B cell (primary cell): Measurements from ENCODE around the gene CNKSR3. TPM values are rescaled to one million over a fixed set of nuclear protein-coding genes. Genes with fewer than 3 reads are reported as not detected.

Experiments used
- ATAC-seq: fragments of 200-7000 bp; cut with Tn5 transposase; one replicate; pipeline ENCODE4 v1.10.0; 2021; ENCODE audit warnings: low read depth, mild to moderate bottlenecking, moderate number of reproducible peaks, moderate library complexity
- CTCF ChIA-PET: fragments of 350-600 bp; sonication (Branson Sonifier 250); formaldehyde crosslinking; loops from one replicate; lab custom pipeline; 2021; ENCODE audit warnings: antibody characterized with exemption, inconsistent platforms; lab: Charles Lee
- POLR2A ChIA-PET: fragments of 350-600 bp; sonication (Branson Sonifier 250); formaldehyde crosslinking; loops from one replicate; lab custom pipeline; 2021; ENCODE audit warnings: antibody characterized with exemption; lab: Charles Lee
- DNase-seq: peaks from one replicate; pipeline ENCODE4 v3.0.0; 2013
- H2AFZ ChIP-seq: 2 replicates; pipeline ENCODE4 v1.6.1; 2012; ENCODE audit warnings: mild to moderate bottlenecking, low read depth, low read length; ENCODE audit not compliant: insufficient read depth, poor library complexity, severe bottlenecking
- H3K27ac ChIP-seq, 2 donors: 1 replicate in 1 of 2; 2 replicates in 1 of 2; pipeline ENCODE4 v1.5.1; 2012 to 2013; ENCODE audit warnings: low read length in 2 of 2, mild to moderate bottlenecking in 2 of 2, moderate library complexity in 1 of 2
- H3K27me3 ChIP-seq, 4 experiments: fragments of 200-600 bp in 1 of 4; sonication (generic) in 1 of 4; replicated peaks in 1 of 4; 1 replicate in 2 of 4; 2 replicates in 2 of 4; pipeline versions ENCODE4 v1.6.1 to v1.7.0; 2013 to 2016; ENCODE audit warnings: low read length in 3 of 4, mild to moderate bottlenecking in 2 of 4, mixed read lengths in 1 of 4, moderate library complexity in 1 of 4; ENCODE audit not compliant: insufficient read depth in 4 of 4, control insufficient read depth in 3 of 4; ENCODE audit errors: control extremely low read depth in 1 of 4
- H3K36me3 ChIP-seq, 2 experiments: replicated peaks in 1 of 2; 1 replicate in 1 of 2; 2 replicates in 1 of 2; pipeline versions ENCODE4 v1.6.1 to v1.7.1; 2013; ENCODE audit warnings: low read length in 1 of 2; ENCODE audit not compliant: insufficient read depth in 2 of 2, control insufficient read depth in 1 of 2; ENCODE audit errors: control extremely low read depth in 1 of 2, extremely low read depth in 1 of 2
- H3K4me1 ChIP-seq, 2 donors: fragments of 200-600 bp in 1 of 2; sonication (generic) in 1 of 2; 1 replicate in 1 of 2; 2 replicates in 1 of 2; pipeline versions ENCODE4 v1.5.1 to v1.6.1; 2013 to 2017; ENCODE audit warnings: low read length in 2 of 2; ENCODE audit not compliant: control insufficient read depth in 2 of 2, insufficient read depth in 2 of 2
- H3K4me2 ChIP-seq: replicated peaks from 2 replicates; pipeline ENCODE3; 2012; ENCODE audit warnings: mild to moderate bottlenecking, low read depth, low read length; ENCODE audit not compliant: poor library complexity, severe bottlenecking
- H3K4me3 ChIP-seq, 5 experiments: fragments of 200-600 bp in 1 of 5; sonication (generic) in 1 of 5; 1 replicate in 3 of 5; 2 replicates in 2 of 5; pipeline versions ENCODE4 v1.5.1 to v1.7.0; 2011 to 2016; ENCODE audit warnings: low read length in 4 of 5, mild to moderate bottlenecking in 4 of 5, low read depth in 2 of 5, control low read depth in 1 of 5, moderate library complexity in 1 of 5; ENCODE audit not compliant: insufficient read depth in 1 of 5; ENCODE audit errors: control extremely low read depth in 1 of 5, extremely low read depth in 1 of 5
- H3K79me2 ChIP-seq: fragments of 200-600 bp; sonication (generic); one replicate; pipeline ENCODE4 v1.6.0; 2016; ENCODE audit warnings: low read length; ENCODE audit not compliant: control insufficient read depth, insufficient read depth
- H3K9ac ChIP-seq: fragments of 200-600 bp; sonication (generic); 2 replicates; pipeline ENCODE4 v1.6.1; 2017; ENCODE audit warnings: mild to moderate bottlenecking, low read length, moderate library complexity
- H3K9me3 ChIP-seq, 3 donors: one replicate each; pipeline versions ENCODE4 v1.6.1 to v1.7.1; 2013; ENCODE audit warnings: low read length in 2 of 3; ENCODE audit not compliant: control insufficient read depth in 2 of 3, insufficient read depth in 1 of 3; ENCODE audit errors: control extremely low read depth in 1 of 3
- H4K20me1 ChIP-seq: 2 replicates; pipeline ENCODE4 v1.6.0; 2012; ENCODE audit warnings: mild to moderate bottlenecking, low read length; ENCODE audit not compliant: insufficient read depth, control insufficient read depth, poor library complexity, severe bottlenecking
- H3K27ac Mint-ChIP-seq: one replicate; pipeline ENCODE4 v1.8.0; 2021; ENCODE audit warnings: mixed read lengths
- H3K27me3 Mint-ChIP-seq: one replicate; pipeline ENCODE4 v1.8.0; 2021; ENCODE audit warnings: mixed read lengths
- H3K4me1 Mint-ChIP-seq: one replicate; pipeline ENCODE4 v1.8.0; 2021; ENCODE audit warnings: mixed read lengths
- H3K4me3 Mint-ChIP-seq: one replicate; pipeline ENCODE4 v1.8.0; 2021; ENCODE audit warnings: mixed read lengths
- H3K9me3 Mint-ChIP-seq: one replicate; pipeline ENCODE4 v1.8.0; 2022; ENCODE audit warnings: mixed read lengths; ENCODE audit not compliant: insufficient read depth
- EZH2 ChIP-seq: IDR thresholded peaks from 2 replicates; pipeline ENCODE4 v1.6.1; 2012; ENCODE audit warnings: borderline replicate concordance, low read depth, mild to moderate bottlenecking, moderate library complexity, low read length; ENCODE audit not compliant: insufficient read depth, poor library complexity, severe bottlenecking
- WGBS: methylation state at CpG from one replicate; pipeline ENCODE4 v1.1.5; 2013; ENCODE audit warnings: missing lambda C conversion rate; ENCODE audit not compliant: insufficient coverage; 5-methylcytosine and 5-hydroxymethylcytosine counted together
- intact Hi-C: fragments of 100-400 bp; cut with micrococcal nuclease; formaldehyde crosslinking; loops from one replicate; pipeline ENCODE4 v1.10.0; 2022
- polyA plus RNA-seq: library from polyadenylated mRNA; depleted of rRNA; stranded (reverse); fragments of >200 nt; gene quantifications from 2 replicates; pipeline ENCODE4 v1.2.3, GENCODE V29; 2012
- total RNA-seq, 2 donors: library from RNA; stranded (reverse); fragments of 120-200 nt in 1 of 2; gene quantifications; 1 replicate in 1 of 2; 2 replicates in 1 of 2; pipeline versions ENCODE4 v1.2.3 to v1.2.4, GENCODE V29; 2013 to 2022
- TF ChIP-seq, protein P1 (sequence below): fragments of 200-600 bp; IDR thresholded peaks from one replicate; pipeline ENCODE4 v1.8.0; 2022; ENCODE audit warnings: antibody characterized with exemption, mild to moderate bottlenecking

The CNKSR3 gene
- total and polyA plus RNA-seq, 2 donors (not counting 1 experiment from before 2014, with no cell fraction given), result not detected

DNA sequence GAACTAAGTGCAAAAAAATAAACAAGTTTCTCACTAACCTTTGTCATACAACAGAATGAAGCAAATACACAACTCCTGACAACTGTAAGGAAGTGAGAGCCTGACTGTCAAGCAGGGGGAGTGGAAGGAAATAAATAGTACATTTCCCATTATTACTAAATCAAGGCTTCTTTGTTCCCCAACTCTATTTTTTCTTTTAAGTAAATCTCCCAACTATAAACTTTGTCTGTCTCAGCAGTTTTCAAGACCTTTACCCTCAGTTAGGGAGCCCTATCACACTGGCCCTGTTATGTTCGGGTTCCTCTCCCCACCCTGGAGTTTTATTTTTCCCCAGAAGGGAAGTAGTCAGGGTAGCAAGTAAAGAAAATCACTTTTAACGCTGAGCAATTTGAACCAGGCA lies 129.7 kb downstream of the CNKSR3 start:
- Mint-ChIP-seq H3K4me3 (no peak overlapping the region), H3K4me1 (no peaks in the 10 kb centered on the region), H3K27me3 (peaks cover 3% of the 10 kb centered on the region), H3K9me3 (no peaks in the 10 kb centered on the region), H3K27ac (no peak overlapping the region)
- Histone ChIP-seq H3K79me2 (no peaks in the 10 kb centered on the region), H2AFZ (no peak overlapping the region), H3K27me3 (no peaks in the 10 kb centered on the region), H3K4me3 (no peak overlapping the region), H3K9ac (no peak overlapping the region), H3K9me3 (peaks cover 0 to 4% (median 0%) of the 10 kb centered on the region in 3 donors), H3K4me2 (no peak overlapping the region), H3K4me1 (no peaks in the 10 kb centered on the region), H3K27ac (no peak overlapping the region), H3K36me3 (no peaks in the 10 kb centered on the region), H4K20me1 (no peaks in the 10 kb centered on the region)
- POLR2A ChIA-PET, result no interaction called here
- DNase-seq, result no peak
- CTCF ChIA-PET, result no interaction called here
- ATAC-seq, result no peak
- intact Hi-C loops, result no loop called here
- no CpG with 5 or more reads among the region's 2 CpGs for WGBS
- no peak for TF ChIP-seq EZH2
- TF ChIP-seq, protein P1, sequence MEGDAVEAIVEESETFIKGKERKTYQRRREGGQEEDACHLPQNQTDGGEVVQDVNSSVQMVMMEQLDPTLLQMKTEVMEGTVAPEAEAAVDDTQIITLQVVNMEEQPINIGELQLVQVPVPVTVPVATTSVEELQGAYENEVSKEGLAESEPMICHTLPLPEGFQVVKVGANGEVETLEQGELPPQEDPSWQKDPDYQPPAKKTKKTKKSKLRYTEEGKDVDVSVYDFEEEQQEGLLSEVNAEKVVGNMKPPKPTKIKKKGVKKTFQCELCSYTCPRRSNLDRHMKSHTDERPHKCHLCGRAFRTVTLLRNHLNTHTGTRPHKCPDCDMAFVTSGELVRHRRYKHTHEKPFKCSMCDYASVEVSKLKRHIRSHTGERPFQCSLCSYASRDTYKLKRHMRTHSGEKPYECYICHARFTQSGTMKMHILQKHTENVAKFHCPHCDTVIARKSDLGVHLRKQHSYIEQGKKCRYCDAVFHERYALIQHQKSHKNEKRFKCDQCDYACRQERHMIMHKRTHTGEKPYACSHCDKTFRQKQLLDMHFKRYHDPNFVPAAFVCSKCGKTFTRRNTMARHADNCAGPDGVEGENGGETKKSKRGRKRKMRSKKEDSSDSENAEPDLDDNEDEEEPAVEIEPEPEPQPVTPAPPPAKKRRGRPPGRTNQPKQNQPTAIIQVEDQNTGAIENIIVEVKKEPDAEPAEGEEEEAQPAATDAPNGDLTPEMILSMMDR, result no peak

DNA sequence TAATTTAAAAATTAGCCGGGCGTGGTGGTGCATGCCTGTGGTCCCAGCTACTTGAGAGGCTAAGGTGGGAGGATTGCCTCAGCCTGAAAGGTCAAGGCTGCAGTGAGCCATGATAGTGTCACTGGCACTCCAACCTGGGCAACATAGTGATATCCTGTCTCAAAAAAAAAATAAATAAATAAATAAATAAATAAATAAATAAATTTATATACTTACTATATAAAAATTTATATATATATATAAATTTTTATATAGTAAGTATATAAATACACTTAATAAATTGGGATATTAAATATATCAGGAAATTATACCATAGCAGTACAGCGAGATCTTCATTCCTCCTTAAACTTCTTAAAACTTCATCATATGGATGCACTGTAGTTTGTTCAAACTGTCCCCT lies 130.9 kb downstream of the CNKSR3 start:
- Histone ChIP-seq H3K27ac (no peak overlapping the region), H3K27me3 (no peaks in the 10 kb centered on the region), H3K9me3 (peaks cover 0 to 4% (median 0%) of the 10 kb centered on the region in 3 donors), H3K79me2 (no peaks in the 10 kb centered on the region), H3K4me2 (no peak overlapping the region), H2AFZ (no peak overlapping the region), H3K4me1 (no peaks in the 10 kb centered on the region), H3K9ac (no peak overlapping the region), H4K20me1 (no peaks in the 10 kb centered on the region), H3K36me3 (no peaks in the 10 kb centered on the region), H3K4me3 (no peak overlapping the region)
- Mint-ChIP-seq H3K4me3 (no peak overlapping the region), H3K27me3 (peaks cover 3% of the 10 kb centered on the region), H3K9me3 (no peaks in the 10 kb centered on the region), H3K4me1 (no peaks in the 10 kb centered on the region), H3K27ac (no peak overlapping the region)
- ChIA-PET CTCF (interaction anchor here (0.5 kb wide), 1 partner anchor 99 kb away, joined by 4 read pairs; no protein-coding TSS in a partner anchor), POLR2A (no interaction called here)
- TF ChIP-seq, protein P1, result no peak
- no peak for TF ChIP-seq EZH2
- DNase-seq, result no peak
- ATAC-seq, result no peak
- WGBS, result no CpG with 5 or more reads among the region's 3 CpGs
- intact Hi-C loops, result no loop called here
